WTC11 (cell line): ENCODE measurements around the gene ORAI1. TPM values are rescaled to one million over a fixed set of nuclear protein-coding genes. Genes with fewer than 3 reads are reported as not detected.

ENCODE experiments used
- ATAC-seq: fragments of 200-7000 bp; cut with Tn5 transposase; 2 replicates; pipeline ENCODE4 v1.10.0; 2021; ENCODE audit warnings: mild to moderate bottlenecking, moderate library complexity
- CTCF ChIA-PET: fragments of 300-600 bp; sonication (Branson Sonifier 250); formaldehyde crosslinking; loops from one replicate; lab custom pipeline; 2021; ENCODE audit warnings: antibody characterized with exemption; lab: Charles Lee
- POLR2A ChIA-PET: fragments of 350-600 bp; sonication (Branson Sonifier 250); formaldehyde crosslinking; loops from one replicate; lab custom pipeline; 2021; ENCODE audit warnings: antibody characterized with exemption; lab: Charles Lee
- DNase-seq: peaks from one replicate; pipeline ENCODE4 v3.0.0; 2021; ENCODE audit warnings: low spot score
- H3K27ac Mint-ChIP-seq: 2 replicates; pipeline ENCODE4 v1.8.0; 2021; ENCODE audit warnings: mixed read lengths
- H3K27me3 Mint-ChIP-seq: 2 replicates; pipeline ENCODE4 v1.8.0; 2021; ENCODE audit warnings: low read depth, mild to moderate bottlenecking, moderate library complexity, mixed read lengths
- H3K36me3 Mint-ChIP-seq: 2 replicates; pipeline ENCODE4 v1.8.0; 2021; ENCODE audit warnings: mixed read lengths
- H3K4me1 Mint-ChIP-seq: 2 replicates; pipeline ENCODE4 v1.8.0; 2022; ENCODE audit warnings: mixed read lengths
- H3K4me3 Mint-ChIP-seq: 2 replicates; pipeline ENCODE4 v1.8.0; 2021; ENCODE audit warnings: mild to moderate bottlenecking, moderate library complexity, mixed read lengths
- H3K9me3 Mint-ChIP-seq: 2 replicates; pipeline ENCODE4 v1.8.0; 2021; ENCODE audit warnings: mixed read lengths
- FOXK1 ChIP-seq: sonication (generic); formaldehyde crosslinking; IDR thresholded peaks from 2 replicates; pipeline ENCODE4 v1.8.0; 2022; ENCODE audit warnings: mild to moderate bottlenecking, moderate library complexity, missing genetic modification reagents
- GTF2I ChIP-seq: fragments of 250-450 bp; sonication (Bioruptor Pico); conservative IDR thresholded peaks from 2 replicates; pipeline ENCODE4 v1.4.0; 2021; ENCODE audit warnings: mild to moderate bottlenecking
- IRF2 ChIP-seq: sonication (generic); formaldehyde crosslinking; IDR thresholded peaks from 2 replicates; pipeline ENCODE4 v1.8.0; 2022; ENCODE audit warnings: low read depth, missing genetic modification reagents, borderline replicate concordance
- SMAD3 ChIP-seq: sonication (generic); formaldehyde crosslinking; IDR thresholded peaks from 2 replicates; pipeline ENCODE4 v1.8.0; 2022; ENCODE audit warnings: missing genetic modification reagents, mild to moderate bottlenecking, borderline replicate concordance
- TCF7 ChIP-seq: sonication (generic); formaldehyde crosslinking; IDR thresholded peaks from 2 replicates; pipeline ENCODE4 v1.8.0; 2022; ENCODE audit warnings: mild to moderate bottlenecking, low read depth, missing genetic modification reagents, moderate library complexity
- TEAD1 ChIP-seq: sonication (generic); formaldehyde crosslinking; IDR thresholded peaks from 2 replicates; pipeline ENCODE4 v1.8.0; 2022; ENCODE audit warnings: mild to moderate bottlenecking, missing genetic modification reagents
- ZNF671 ChIP-seq: fragments of 250-450 bp; sonication (Bioruptor Pico); IDR thresholded peaks from 2 replicates; pipeline ENCODE4 v1.8.0; 2021; ENCODE audit warnings: mild to moderate bottlenecking
- total RNA-seq: library from RNA; stranded (reverse); gene quantifications from 3 replicates; pipeline ENCODE4 v1.2.3, GENCODE V29; 2021
- TF ChIP-seq, protein P1 (sequence below): sonication (generic); formaldehyde crosslinking; IDR thresholded peaks from 2 replicates; pipeline ENCODE4 v1.8.1; 2023; ENCODE audit warnings: mild to moderate bottlenecking, missing genetic modification reagents, moderate library complexity
- TF ChIP-seq, protein P2 (sequence below): sonication (generic); formaldehyde crosslinking; IDR thresholded peaks from 2 replicates; pipeline ENCODE4 v1.8.1; 2022; ENCODE audit warnings: low read depth, missing genetic modification reagents, borderline replicate concordance
- TF ChIP-seq, protein P3 (sequence below): sonication (generic); formaldehyde crosslinking; IDR thresholded peaks from 2 replicates; pipeline ENCODE4 v1.8.0; 2023; ENCODE audit warnings: missing genetic modification reagents, mild to moderate bottlenecking, borderline replicate concordance
- TF ChIP-seq, protein P4 (sequence below): sonication (generic); formaldehyde crosslinking; IDR thresholded peaks from 2 replicates; pipeline ENCODE4 v1.8.0; 2022; ENCODE audit warnings: mild to moderate bottlenecking, missing genetic modification reagents
- TF ChIP-seq, protein P5 (sequence below): sonication (generic); formaldehyde crosslinking; IDR thresholded peaks from 2 replicates; pipeline ENCODE4 v1.8.0; 2022; ENCODE audit warnings: mild to moderate bottlenecking, missing genetic modification reagents

Gene ORAI1
- total RNA-seq, 1 experiment from 2014 or later, result 27.7 TPM

DNA sequence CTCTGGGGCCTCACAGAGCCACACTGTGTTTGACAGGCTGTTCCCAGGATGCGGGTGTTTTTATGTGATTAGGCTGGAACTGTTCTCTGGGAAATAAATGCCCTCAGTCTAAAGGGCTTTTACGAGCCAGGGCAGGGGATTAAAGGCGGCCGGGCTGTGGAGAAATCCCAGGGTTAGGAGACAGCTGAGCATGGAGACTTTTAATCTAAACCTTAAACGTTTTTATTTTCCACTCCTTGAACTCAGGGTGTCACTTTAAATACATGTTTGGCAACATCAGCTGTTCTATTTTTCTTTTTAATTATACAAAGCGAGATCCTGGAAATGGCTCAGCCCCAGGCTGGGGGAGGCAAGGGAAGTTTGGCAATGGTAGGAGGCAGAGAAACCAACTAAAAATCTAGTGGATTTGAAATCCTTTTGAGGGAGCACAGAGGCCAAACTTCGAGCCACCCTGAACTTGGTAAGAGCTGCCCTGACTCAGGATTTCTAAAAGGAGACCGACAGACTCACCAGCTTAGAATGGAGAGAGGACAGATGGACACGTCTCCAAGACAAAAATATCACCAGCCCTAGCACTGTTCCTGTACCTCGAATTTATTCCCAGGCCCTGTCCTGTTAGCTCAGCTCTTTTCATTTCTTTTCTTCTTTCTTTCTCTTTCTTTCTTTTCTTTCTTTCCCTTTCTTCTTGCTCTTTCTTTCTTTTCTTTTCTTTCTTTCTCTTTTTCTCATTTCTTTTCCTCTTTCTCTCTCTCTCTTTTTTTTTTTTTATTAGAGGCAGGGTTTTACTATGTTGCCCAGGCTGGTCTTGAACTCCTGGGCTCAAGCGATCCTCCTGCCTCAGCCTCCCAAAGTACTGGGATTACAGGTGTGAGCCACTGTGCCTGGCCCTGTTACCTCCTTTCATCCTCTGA, 15.8 kb upstream of the ORAI1 start (continued):
- TF ChIP-seq, protein P1, sequence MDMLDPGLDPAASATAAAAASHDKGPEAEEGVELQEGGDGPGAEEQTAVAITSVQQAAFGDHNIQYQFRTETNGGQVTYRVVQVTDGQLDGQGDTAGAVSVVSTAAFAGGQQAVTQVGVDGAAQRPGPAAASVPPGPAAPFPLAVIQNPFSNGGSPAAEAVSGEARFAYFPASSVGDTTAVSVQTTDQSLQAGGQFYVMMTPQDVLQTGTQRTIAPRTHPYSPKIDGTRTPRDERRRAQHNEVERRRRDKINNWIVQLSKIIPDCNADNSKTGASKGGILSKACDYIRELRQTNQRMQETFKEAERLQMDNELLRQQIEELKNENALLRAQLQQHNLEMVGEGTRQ (CRISPR knock-in tag), result no peak
- TF ChIP-seq, protein P2, sequence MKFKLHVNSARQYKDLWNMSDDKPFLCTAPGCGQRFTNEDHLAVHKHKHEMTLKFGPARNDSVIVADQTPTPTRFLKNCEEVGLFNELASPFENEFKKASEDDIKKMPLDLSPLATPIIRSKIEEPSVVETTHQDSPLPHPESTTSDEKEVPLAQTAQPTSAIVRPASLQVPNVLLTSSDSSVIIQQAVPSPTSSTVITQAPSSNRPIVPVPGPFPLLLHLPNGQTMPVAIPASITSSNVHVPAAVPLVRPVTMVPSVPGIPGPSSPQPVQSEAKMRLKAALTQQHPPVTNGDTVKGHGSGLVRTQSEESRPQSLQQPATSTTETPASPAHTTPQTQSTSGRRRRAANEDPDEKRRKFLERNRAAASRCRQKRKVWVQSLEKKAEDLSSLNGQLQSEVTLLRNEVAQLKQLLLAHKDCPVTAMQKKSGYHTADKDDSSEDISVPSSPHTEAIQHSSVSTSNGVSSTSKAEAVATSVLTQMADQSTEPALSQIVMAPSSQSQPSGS (CRISPR knock-in tag), result no peak
- TF ChIP-seq, protein P3, sequence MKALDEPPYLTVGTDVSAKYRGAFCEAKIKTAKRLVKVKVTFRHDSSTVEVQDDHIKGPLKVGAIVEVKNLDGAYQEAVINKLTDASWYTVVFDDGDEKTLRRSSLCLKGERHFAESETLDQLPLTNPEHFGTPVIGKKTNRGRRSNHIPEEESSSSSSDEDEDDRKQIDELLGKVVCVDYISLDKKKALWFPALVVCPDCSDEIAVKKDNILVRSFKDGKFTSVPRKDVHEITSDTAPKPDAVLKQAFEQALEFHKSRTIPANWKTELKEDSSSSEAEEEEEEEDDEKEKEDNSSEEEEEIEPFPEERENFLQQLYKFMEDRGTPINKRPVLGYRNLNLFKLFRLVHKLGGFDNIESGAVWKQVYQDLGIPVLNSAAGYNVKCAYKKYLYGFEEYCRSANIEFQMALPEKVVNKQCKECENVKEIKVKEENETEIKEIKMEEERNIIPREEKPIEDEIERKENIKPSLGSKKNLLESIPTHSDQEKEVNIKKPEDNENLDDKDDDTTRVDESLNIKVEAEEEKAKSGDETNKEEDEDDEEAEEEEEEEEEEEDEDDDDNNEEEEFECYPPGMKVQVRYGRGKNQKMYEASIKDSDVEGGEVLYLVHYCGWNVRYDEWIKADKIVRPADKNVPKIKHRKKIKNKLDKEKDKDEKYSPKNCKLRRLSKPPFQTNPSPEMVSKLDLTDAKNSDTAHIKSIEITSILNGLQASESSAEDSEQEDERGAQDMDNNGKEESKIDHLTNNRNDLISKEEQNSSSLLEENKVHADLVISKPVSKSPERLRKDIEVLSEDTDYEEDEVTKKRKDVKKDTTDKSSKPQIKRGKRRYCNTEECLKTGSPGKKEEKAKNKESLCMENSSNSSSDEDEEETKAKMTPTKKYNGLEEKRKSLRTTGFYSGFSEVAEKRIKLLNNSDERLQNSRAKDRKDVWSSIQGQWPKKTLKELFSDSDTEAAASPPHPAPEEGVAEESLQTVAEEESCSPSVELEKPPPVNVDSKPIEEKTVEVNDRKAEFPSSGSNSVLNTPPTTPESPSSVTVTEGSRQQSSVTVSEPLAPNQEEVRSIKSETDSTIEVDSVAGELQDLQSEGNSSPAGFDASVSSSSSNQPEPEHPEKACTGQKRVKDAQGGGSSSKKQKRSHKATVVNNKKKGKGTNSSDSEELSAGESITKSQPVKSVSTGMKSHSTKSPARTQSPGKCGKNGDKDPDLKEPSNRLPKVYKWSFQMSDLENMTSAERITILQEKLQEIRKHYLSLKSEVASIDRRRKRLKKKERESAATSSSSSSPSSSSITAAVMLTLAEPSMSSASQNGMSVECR (CRISPR knock-in tag), result no peak
- no peak for TF ChIP-seq SMAD3 (CRISPR knock-in tag)
- TF ChIP-seq ZNF671, result no peak
- no peak for TF ChIP-seq FOXK1 (CRISPR knock-in tag)
- TF ChIP-seq TCF7, result no peak
- no peak for TF ChIP-seq TEAD1 (CRISPR knock-in tag)

DNA sequence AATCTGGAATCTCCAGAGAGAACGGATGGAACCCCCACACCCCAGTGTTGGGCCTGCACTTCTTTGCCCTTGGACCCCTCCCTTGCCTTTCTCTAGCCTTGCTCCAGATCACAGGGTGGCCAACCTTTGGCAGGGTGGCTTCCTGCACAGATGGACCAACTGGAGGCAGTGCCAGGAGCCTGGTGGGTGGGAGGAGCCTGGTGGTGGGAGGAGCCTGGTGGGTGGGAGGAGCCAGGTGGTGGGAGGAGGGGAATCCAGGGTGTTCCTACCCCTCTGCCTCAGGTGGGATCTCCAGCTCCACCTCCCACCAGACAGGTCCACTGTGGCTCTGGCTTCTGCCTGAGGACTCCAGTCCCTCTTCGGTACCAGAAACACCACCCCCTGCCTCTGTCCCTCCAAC, 15.0 kb upstream of the ORAI1 start:
- no peak overlapping the region for H3K27ac Mint-ChIP-seq
- TF ChIP-seq, protein P2 (CRISPR knock-in tag), result no peak
- TF ChIP-seq IRF2 (CRISPR knock-in tag) (no peak), GTF2I (CRISPR knock-in tag) (no peak)
- TF ChIP-seq, protein P4, sequence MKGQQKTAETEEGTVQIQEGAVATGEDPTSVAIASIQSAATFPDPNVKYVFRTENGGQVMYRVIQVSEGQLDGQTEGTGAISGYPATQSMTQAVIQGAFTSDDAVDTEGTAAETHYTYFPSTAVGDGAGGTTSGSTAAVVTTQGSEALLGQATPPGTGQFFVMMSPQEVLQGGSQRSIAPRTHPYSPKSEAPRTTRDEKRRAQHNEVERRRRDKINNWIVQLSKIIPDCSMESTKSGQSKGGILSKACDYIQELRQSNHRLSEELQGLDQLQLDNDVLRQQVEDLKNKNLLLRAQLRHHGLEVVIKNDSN, result no peak
- TF ChIP-seq, protein P5, sequence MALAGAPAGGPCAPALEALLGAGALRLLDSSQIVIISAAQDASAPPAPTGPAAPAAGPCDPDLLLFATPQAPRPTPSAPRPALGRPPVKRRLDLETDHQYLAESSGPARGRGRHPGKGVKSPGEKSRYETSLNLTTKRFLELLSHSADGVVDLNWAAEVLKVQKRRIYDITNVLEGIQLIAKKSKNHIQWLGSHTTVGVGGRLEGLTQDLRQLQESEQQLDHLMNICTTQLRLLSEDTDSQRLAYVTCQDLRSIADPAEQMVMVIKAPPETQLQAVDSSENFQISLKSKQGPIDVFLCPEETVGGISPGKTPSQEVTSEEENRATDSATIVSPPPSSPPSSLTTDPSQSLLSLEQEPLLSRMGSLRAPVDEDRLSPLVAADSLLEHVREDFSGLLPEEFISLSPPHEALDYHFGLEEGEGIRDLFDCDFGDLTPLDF (CRISPR knock-in tag), result no peak
- H3K9me3 Mint-ChIP-seq, result peaks cover 5% of the 10 kb centered on the region; the same call in 1 of the 2 replicates
- H3K4me3 Mint-ChIP-seq, result no peak overlapping the region
- H3K4me1 Mint-ChIP-seq, result peaks cover 21% of the 10 kb centered on the region
- POLR2A ChIA-PET, result interaction anchor here (1.6 kb wide), 1 partner anchor 34 kb away, joined by 4 read pairs; no protein-coding TSS in a partner anchor
- no peaks in the 10 kb centered on the region for H3K36me3 Mint-ChIP-seq
- DNase-seq (peak; percentile 82), ATAC-seq (peak; percentile 97)
- H3K27me3 Mint-ChIP-seq, result no peaks in the 10 kb centered on the region
- CTCF ChIA-PET, result interaction anchor here (0.9 to 2.2 kb wide), 4 partner anchors 8 to 59 kb away, joined by 3 to 8 read pairs (median 5); partner anchors contain the start of gene ORAI1
